IgD-negative memory B cell (primary cell): ENCODE data around the gene MEGF10. TPM values are rescaled to one million over a fixed set of nuclear protein-coding genes. Genes with fewer than 3 reads are reported as not detected.

Experiments used
- H3K27ac Mint-ChIP-seq, 3 donors: one replicate each; pipeline ENCODE4 v1.8.0; 2020 to 2022; ENCODE audit warnings: mild to moderate bottlenecking in 3 of 3, mixed read lengths in 3 of 3, moderate library complexity in 1 of 3
- H3K27me3 Mint-ChIP-seq: one replicate; pipeline ENCODE4 v1.8.0; 2021; ENCODE audit warnings: mixed read lengths
- H3K36me3 Mint-ChIP-seq: one replicate; pipeline ENCODE4 v1.8.0; 2020; ENCODE audit warnings: mild to moderate bottlenecking, mixed read lengths
- H3K4me1 Mint-ChIP-seq, 3 donors: one replicate each; pipeline ENCODE4 v1.8.0; 2020 to 2022; ENCODE audit warnings: mixed read lengths in 3 of 3, mild to moderate bottlenecking in 1 of 3
- H3K4me3 Mint-ChIP-seq, 4 donors: one replicate each; pipeline ENCODE4 v1.8.0; 2020 to 2022; ENCODE audit warnings: mild to moderate bottlenecking in 4 of 4, mixed read lengths in 4 of 4, moderate library complexity in 3 of 4
- H3K9me3 Mint-ChIP-seq, 3 donors: one replicate each; pipeline ENCODE4 v1.8.0; 2020 to 2021; ENCODE audit warnings: mixed read lengths in 3 of 3, mild to moderate bottlenecking in 1 of 3
- polyA plus RNA-seq: library from polyadenylated mRNA; unstranded; fragments of 300-500 nt; fragmentation: Illumina TruSeq; gene quantifications from one replicate; pipeline ENCODE4 v1.2.3, GENCODE V29; 2021

Gene MEGF10
- polyA plus RNA-seq, 1 donor from 2014 or later: not detected

- Mint-ChIP-seq H3K4me3 (no peak overlapping the region), H3K36me3 (no peaks in the 10 kb centered on the region), H3K27me3 (peaks cover 5% of the 10 kb centered on the region), H3K9me3 (no peaks in the 10 kb centered on the region), H3K27ac (no peak overlapping the region), H3K4me1 (no peaks in the 10 kb centered on the region)
These were observed 67.7 kb downstream of the MEGF10 start for GRCh38 chr5:127358284-127358683.

GRCh38 chr5:127358740-127359139 is 68.1 kb downstream of the MEGF10 start:
- no peaks in the 10 kb centered on the region for H3K4me1 Mint-ChIP-seq
- peaks cover 5% of the 10 kb centered on the region for H3K27me3 Mint-ChIP-seq
- H3K27ac Mint-ChIP-seq: no peak overlapping the region
- no peak overlapping the region for H3K4me3 Mint-ChIP-seq
- H3K9me3 Mint-ChIP-seq: no peaks in the 10 kb centered on the region
- H3K36me3 Mint-ChIP-seq: no peaks in the 10 kb centered on the region

- Mint-ChIP-seq H3K27ac (no peak overlapping the region), H3K9me3 (no peaks in the 10 kb centered on the region), H3K36me3 (no peaks in the 10 kb centered on the region), H3K4me1 (no peaks in the 10 kb centered on the region), H3K4me3 (no peak overlapping the region), H3K27me3 (peaks cover 9% of the 10 kb centered on the region)
These were observed 68.9 kb downstream of the MEGF10 start for GRCh38 chr5:127359502-127359901.

GRCh38 chr5:127363403-127363802 is 72.8 kb downstream of the MEGF10 start:
- Mint-ChIP-seq H3K27me3 (peaks cover 14% of the 10 kb centered on the region), H3K27ac (no peak overlapping the region), H3K4me1 (no peaks in the 10 kb centered on the region), H3K4me3 (no peak overlapping the region), H3K9me3 (no peaks in the 10 kb centered on the region), H3K36me3 (no peaks in the 10 kb centered on the region)

- peaks cover 20% of the 10 kb centered on the region for H3K27me3 Mint-ChIP-seq
- H3K4me3 Mint-ChIP-seq: no peak overlapping the region
- H3K4me1 Mint-ChIP-seq: no peaks in the 10 kb centered on the region
- H3K9me3 Mint-ChIP-seq: no peaks in the 10 kb centered on the region
- H3K36me3 Mint-ChIP-seq: no peaks in the 10 kb centered on the region
- no peak overlapping the region for H3K27ac Mint-ChIP-seq
These were observed 76.4 kb downstream of the MEGF10 start for GRCh38 chr5:127367029-127367428.

- Mint-ChIP-seq H3K9me3 (no peaks in the 10 kb centered on the region), H3K27ac (no peak overlapping the region), H3K27me3 (peaks cover 20% of the 10 kb centered on the region), H3K4me3 (no peak overlapping the region), H3K36me3 (no peaks in the 10 kb centered on the region), H3K4me1 (no peaks in the 10 kb centered on the region)
These were observed 77.4 kb downstream of the MEGF10 start for GRCh38 chr5:127367946-127368465.

- H3K36me3 Mint-ChIP-seq: no peaks in the 10 kb centered on the region
- no peak overlapping the region for H3K4me3 Mint-ChIP-seq
- H3K27ac Mint-ChIP-seq: no peak overlapping the region
- no peaks in the 10 kb centered on the region for H3K9me3 Mint-ChIP-seq
- no peaks in the 10 kb centered on the region for H3K4me1 Mint-ChIP-seq
- H3K27me3 Mint-ChIP-seq: peaks cover 11% of the 10 kb centered on the region
These were observed 79.2 kb downstream of the MEGF10 start for GRCh38 chr5:127369796-127370195.

- Mint-ChIP-seq H3K27ac (no peak overlapping the region), H3K27me3 (peaks cover 10% of the 10 kb centered on the region), H3K36me3 (no peaks in the 10 kb centered on the region), H3K9me3 (no peaks in the 10 kb centered on the region), H3K4me1 (no peaks in the 10 kb centered on the region), H3K4me3 (no peak overlapping the region)
These were observed 80.0 kb downstream of the MEGF10 start for GRCh38 chr5:127370631-127371030.

GRCh38 chr5:127373858-127374491 is 83.4 kb downstream of the MEGF10 start:
- Mint-ChIP-seq H3K9me3 (no peaks in the 10 kb centered on the region), H3K36me3 (no peaks in the 10 kb centered on the region), H3K4me3 (no peak overlapping the region), H3K27ac (no peak overlapping the region), H3K27me3 (peaks cover 6% of the 10 kb centered on the region), H3K4me1 (no peaks in the 10 kb centered on the region)

GRCh38 chr5:127375124-127375523 is 84.5 kb downstream of the MEGF10 start:
- peaks cover 2% of the 10 kb centered on the region for H3K27me3 Mint-ChIP-seq
- H3K27ac Mint-ChIP-seq: no peak overlapping the region
- no peak overlapping the region for H3K4me3 Mint-ChIP-seq
- H3K4me1 Mint-ChIP-seq: no peaks in the 10 kb centered on the region
- peaks cover 0 to 2% (median 0%) of the 10 kb centered on the region in 3 donors for H3K9me3 Mint-ChIP-seq
- H3K36me3 Mint-ChIP-seq: no peaks in the 10 kb centered on the region

- no peak overlapping the region for H3K4me3 Mint-ChIP-seq
- no peak overlapping the region for H3K27ac Mint-ChIP-seq
- H3K36me3 Mint-ChIP-seq: no peaks in the 10 kb centered on the region
- H3K4me1 Mint-ChIP-seq: no peaks in the 10 kb centered on the region
- peaks cover 0 to 2% (median 0%) of the 10 kb centered on the region in 3 donors for H3K9me3 Mint-ChIP-seq
- H3K27me3 Mint-ChIP-seq: peaks cover 2% of the 10 kb centered on the region
These were observed 85.0 kb downstream of the MEGF10 start for GRCh38 chr5:127375544-127376091.

- H3K9me3 Mint-ChIP-seq: peaks cover 0 to 2% (median 0%) of the 10 kb centered on the region in 3 donors
- H3K36me3 Mint-ChIP-seq: no peaks in the 10 kb centered on the region
- no peaks in the 10 kb centered on the region for H3K4me1 Mint-ChIP-seq
- no peak overlapping the region for H3K27ac Mint-ChIP-seq
- H3K4me3 Mint-ChIP-seq: no peak overlapping the region
- H3K27me3 Mint-ChIP-seq: no peaks in the 10 kb centered on the region
These were observed 87.1 kb downstream of the MEGF10 start for GRCh38 chr5:127377651-127378050.

GRCh38 chr5:127385936-127386335 is 95.3 kb downstream of the MEGF10 start:
- H3K36me3 Mint-ChIP-seq: no peaks in the 10 kb centered on the region
- H3K27me3 Mint-ChIP-seq: no peaks in the 10 kb centered on the region
- no peaks in the 10 kb centered on the region for H3K9me3 Mint-ChIP-seq
- no peaks in the 10 kb centered on the region for H3K4me1 Mint-ChIP-seq
- no peak overlapping the region for H3K4me3 Mint-ChIP-seq
- no peak overlapping the region for H3K27ac Mint-ChIP-seq

GRCh38 chr5:127386557-127386956 is 96.0 kb downstream of the MEGF10 start:
- Mint-ChIP-seq H3K9me3 (no peaks in the 10 kb centered on the region), H3K4me3 (no peak overlapping the region), H3K27ac (no peak overlapping the region), H3K4me1 (no peaks in the 10 kb centered on the region), H3K27me3 (no peaks in the 10 kb centered on the region), H3K36me3 (no peaks in the 10 kb centered on the region)

- no peak overlapping the region for H3K27ac Mint-ChIP-seq
- H3K27me3 Mint-ChIP-seq: peaks cover 1% of the 10 kb centered on the region
- H3K36me3 Mint-ChIP-seq: no peaks in the 10 kb centered on the region
- no peaks in the 10 kb centered on the region for H3K9me3 Mint-ChIP-seq
- H3K4me3 Mint-ChIP-seq: no peak overlapping the region
- no peaks in the 10 kb centered on the region for H3K4me1 Mint-ChIP-seq
These were observed 99.0 kb downstream of the MEGF10 start for GRCh38 chr5:127389601-127390000.

- H3K4me1 Mint-ChIP-seq: no peaks in the 10 kb centered on the region
- H3K4me3 Mint-ChIP-seq: no peak overlapping the region
- H3K27me3 Mint-ChIP-seq: peaks cover 8% of the 10 kb centered on the region
- no peaks in the 10 kb centered on the region for H3K9me3 Mint-ChIP-seq
- H3K36me3 Mint-ChIP-seq: no peaks in the 10 kb centered on the region
- no peak overlapping the region for H3K27ac Mint-ChIP-seq
These were observed 102.2 kb downstream of the MEGF10 start for GRCh38 chr5:127392762-127393161.
